ENCODE data around the gene EIF3M.

- TF ChIP-seq CTCF (IDR thresholded peaks at IDR 0.05) (no peak), EP300 (IDR thresholded peaks at IDR 0.05) (no peak), POLR2A (IDR thresholded peaks at IDR 0.05) (no peak)
Observed at GRCh38 chr11:32571039-32571438, 12.6 kb upstream of the EIF3M start.
